GM12891 (cell line): ENCODE results near the gene ZDHHC18.

ENCODE experiments used
- POLR2A ChIP-seq: IDR thresholded peaks from 2 replicates; pipeline ENCODE4 v1.6.1; 2011; ENCODE audit warnings: low read depth, low read length, control low read depth
- POLR2AphosphoS5 ChIP-seq: IDR thresholded peaks from 2 replicates; pipeline ENCODE4 v1.6.1; 2011; ENCODE audit warnings: low read depth, low read length, control low read depth
- TAF1 ChIP-seq: IDR thresholded peaks from 2 replicates; pipeline ENCODE4 v1.6.1; 2011; ENCODE audit warnings: low read depth, low read length, control low read depth

GRCh38 chr1:26854906-26855305 lies 28.4 kb downstream of the ZDHHC18 start:
- TF ChIP-seq POLR2A (no peak), POLR2AphosphoS5 (no peak), TAF1 (no peak)
